ENCODE data around the gene ARHGAP28.

DNA sequence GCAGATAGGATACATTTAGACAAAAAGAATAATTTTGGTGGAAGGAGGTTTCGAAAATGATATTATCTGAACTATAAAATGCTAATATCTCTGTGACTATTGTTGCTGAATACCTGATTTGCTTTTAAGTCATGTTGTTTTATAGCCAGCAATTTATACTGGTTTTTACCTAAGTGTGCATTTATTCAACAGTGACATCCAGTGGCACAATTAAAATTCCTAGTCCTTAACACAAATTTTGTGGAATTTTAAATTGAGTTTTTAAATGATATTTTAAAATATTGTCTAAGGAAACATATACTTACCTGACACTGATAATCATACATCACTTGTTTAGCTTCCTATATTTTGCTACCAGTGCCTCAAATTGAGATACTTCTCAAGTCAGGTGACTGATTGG lies 144.8 kb downstream of the ARHGAP28 start:
- TF ChIP-seq, protein P1, sequence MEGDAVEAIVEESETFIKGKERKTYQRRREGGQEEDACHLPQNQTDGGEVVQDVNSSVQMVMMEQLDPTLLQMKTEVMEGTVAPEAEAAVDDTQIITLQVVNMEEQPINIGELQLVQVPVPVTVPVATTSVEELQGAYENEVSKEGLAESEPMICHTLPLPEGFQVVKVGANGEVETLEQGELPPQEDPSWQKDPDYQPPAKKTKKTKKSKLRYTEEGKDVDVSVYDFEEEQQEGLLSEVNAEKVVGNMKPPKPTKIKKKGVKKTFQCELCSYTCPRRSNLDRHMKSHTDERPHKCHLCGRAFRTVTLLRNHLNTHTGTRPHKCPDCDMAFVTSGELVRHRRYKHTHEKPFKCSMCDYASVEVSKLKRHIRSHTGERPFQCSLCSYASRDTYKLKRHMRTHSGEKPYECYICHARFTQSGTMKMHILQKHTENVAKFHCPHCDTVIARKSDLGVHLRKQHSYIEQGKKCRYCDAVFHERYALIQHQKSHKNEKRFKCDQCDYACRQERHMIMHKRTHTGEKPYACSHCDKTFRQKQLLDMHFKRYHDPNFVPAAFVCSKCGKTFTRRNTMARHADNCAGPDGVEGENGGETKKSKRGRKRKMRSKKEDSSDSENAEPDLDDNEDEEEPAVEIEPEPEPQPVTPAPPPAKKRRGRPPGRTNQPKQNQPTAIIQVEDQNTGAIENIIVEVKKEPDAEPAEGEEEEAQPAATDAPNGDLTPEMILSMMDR (IDR thresholded peaks at IDR 0.05), result no peak
- TF ChIP-seq POLR2A (IDR thresholded peaks at IDR 0.05), result no peak

Measured in vagina (tissue), 2 donors.